SK-N-SH treated with all-trans-retinoic acid at 6 μM for 48 hours (cell line): ENCODE data around the gene PAX5.
"Not testable (repeated sequence)": the region's sequence is repeated elsewhere in the genome, so short reads cannot be mapped to it uniquely, and the experiment has no call there.

Experiments
- ATAC-seq: fragments of 200-7000 bp; cut with Tn5 transposase; 3 replicates; pipeline ENCODE4 v1.9.1; 2020; ENCODE audit warnings: mild to moderate bottlenecking, moderate library complexity
- ARNTL ChIP-seq: fragments of 450-650 bp; formaldehyde crosslinking; IDR thresholded peaks from 2 replicates; pipeline ENCODE4 v1.5.0; 2020; ENCODE audit warnings: low read depth, mild to moderate bottlenecking, moderate library complexity, borderline replicate concordance
- BACH2 ChIP-seq: fragments of 250-450 bp; sonication (Bioruptor Pico); IDR thresholded peaks from 2 replicates; pipeline ENCODE4 v1.9.0; 2021; ENCODE audit warnings: mild to moderate bottlenecking, borderline replicate concordance
- CREB5 ChIP-seq: fragments of 250-450 bp; sonication (Bioruptor Pico); IDR thresholded peaks from 2 replicates; pipeline ENCODE4 v1.5.1; 2020; ENCODE audit warnings: low read depth, mild to moderate bottlenecking, moderate library complexity
- CSDC2 ChIP-seq: fragments of 250-450 bp; sonication (Bioruptor Pico); IDR thresholded peaks from 2 replicates; pipeline ENCODE4 v1.5.0; 2020; ENCODE audit warnings: mild to moderate bottlenecking, moderate library complexity
- CSRNP3 ChIP-seq: fragments of 250-450 bp; sonication (Bioruptor Pico); IDR thresholded peaks from 2 replicates; pipeline ENCODE4 v1.5.1; 2021; ENCODE audit warnings: mild to moderate bottlenecking, moderate library complexity
- ESRRG ChIP-seq: fragments of 250-450 bp; sonication (Bioruptor Pico); IDR thresholded peaks from 2 replicates; pipeline ENCODE4 v1.6.1; 2021; ENCODE audit warnings: mild to moderate bottlenecking
- GLIS3 ChIP-seq: fragments of 250-450 bp; sonication (Bioruptor Pico); IDR thresholded peaks from 2 replicates; pipeline ENCODE4 v1.5.0; 2020; ENCODE audit warnings: mild to moderate bottlenecking, moderate library complexity
- ISL1 ChIP-seq: fragments of 250-450 bp; sonication (Bioruptor Pico); IDR thresholded peaks from 2 replicates; pipeline ENCODE4 v2.1.2; 2022; ENCODE audit warnings: mild to moderate bottlenecking, moderate library complexity
- OSR1 ChIP-seq: fragments of 250-450 bp; sonication (Bioruptor Pico); IDR thresholded peaks from 2 replicates; pipeline ENCODE4 v1.8.0; 2022; ENCODE audit warnings: moderate library complexity, mild to moderate bottlenecking, inconsistent platforms
- PATZ1 ChIP-seq: fragments of 250-450 bp; sonication (Bioruptor Pico); IDR thresholded peaks from 2 replicates; pipeline ENCODE4 v1.8.0; 2020; ENCODE audit warnings: mild to moderate bottlenecking, moderate library complexity, borderline replicate concordance
- POU6F1 ChIP-seq: fragments of 250-450 bp; sonication (Bioruptor Pico); IDR thresholded peaks from 2 replicates; pipeline ENCODE4 v1.8.0; 2021; ENCODE audit warnings: low read depth, mild to moderate bottlenecking, moderate library complexity, borderline replicate concordance
- PPARA ChIP-seq: fragments of 250-450 bp; sonication (Bioruptor Pico); IDR thresholded peaks from 2 replicates; pipeline ENCODE4 v1.5.0; 2020; ENCODE audit warnings: mild to moderate bottlenecking, borderline replicate concordance
- RARB ChIP-seq: fragments of 250-450 bp; sonication (Bioruptor Pico); IDR thresholded peaks from 2 replicates; pipeline ENCODE4 v1.8.0; 2021; ENCODE audit warnings: mild to moderate bottlenecking, moderate library complexity
- SNAI2 ChIP-seq: fragments of 250-450 bp; sonication (Bioruptor Pico); IDR thresholded peaks from 2 replicates; pipeline ENCODE4 v1.5.0; 2020; ENCODE audit warnings: mild to moderate bottlenecking, moderate library complexity
- TCF4 ChIP-seq: fragments of 250-450 bp; sonication (Bioruptor Pico); IDR thresholded peaks from 2 replicates; pipeline ENCODE4 v1.8.0; 2021; ENCODE audit warnings: mild to moderate bottlenecking, moderate library complexity, borderline replicate concordance
- TOX ChIP-seq: fragments of 250-450 bp; sonication (Bioruptor Pico); IDR thresholded peaks from 2 replicates; pipeline ENCODE4 v1.8.0; 2021; ENCODE audit warnings: mild to moderate bottlenecking, moderate library complexity, borderline replicate concordance
- TSHZ2 ChIP-seq: fragments of 250-450 bp; sonication (Bioruptor Pico); IDR thresholded peaks from 2 replicates; pipeline ENCODE4 v1.5.0; 2020; ENCODE audit warnings: mild to moderate bottlenecking, moderate library complexity
- ZC3H10 ChIP-seq: fragments of 250-450 bp; sonication (Bioruptor Pico); IDR thresholded peaks from 2 replicates; pipeline ENCODE4 v1.5.1; 2021; ENCODE audit warnings: mild to moderate bottlenecking, moderate library complexity
- ZFP3 ChIP-seq: fragments of 250-450 bp; sonication (Bioruptor Pico); IDR thresholded peaks from 2 replicates; pipeline ENCODE4 v1.5.0; 2020; ENCODE audit warnings: mild to moderate bottlenecking, moderate library complexity
- ZFP30 ChIP-seq: fragments of 450-650 bp; formaldehyde crosslinking; IDR thresholded peaks from 2 replicates; pipeline ENCODE4 v1.5.0; 2022; ENCODE audit warnings: mild to moderate bottlenecking, moderate library complexity
- ZNF565 ChIP-seq: fragments of 450-650 bp; formaldehyde crosslinking; conservative IDR thresholded peaks from 2 replicates; pipeline ENCODE4 v1.5.0; 2020; ENCODE audit warnings: low read depth, mild to moderate bottlenecking, moderate library complexity
- ZNF70 ChIP-seq: fragments of 450-650 bp; formaldehyde crosslinking; IDR thresholded peaks from 2 replicates; pipeline ENCODE4 v1.5.0; 2020; ENCODE audit warnings: mild to moderate bottlenecking, moderate library complexity
- ZNF8 ChIP-seq: fragments of 450-650 bp; formaldehyde crosslinking; IDR thresholded peaks from 2 replicates; pipeline ENCODE4 v1.5.0; 2020; ENCODE audit warnings: mild to moderate bottlenecking, moderate library complexity

The PAX5 gene

GRCh38 chr9:37079370-37080164 lies 45.5 kb upstream of the PAX5 start:
- no peak for TF ChIP-seq ZFP30 (CRISPR knock-in tag)
- 0 out of 2 replicates have a peak, but pooled peaks have one; percentile 46 for TF ChIP-seq ZFP3 (CRISPR knock-in tag)
- TF ChIP-seq TOX (CRISPR knock-in tag) = no peak
- no peak for TF ChIP-seq GLIS3 (CRISPR knock-in tag)
- no peak for TF ChIP-seq ARNTL (CRISPR knock-in tag)
- no peak for TF ChIP-seq ESRRG (CRISPR knock-in tag)
- TF ChIP-seq POU6F1 = 0 out of 2 replicates have a peak, but pooled peaks have one; percentile 36
- no peak for TF ChIP-seq PATZ1 (CRISPR knock-in tag)
- TF ChIP-seq SNAI2 (CRISPR knock-in tag) = peak; percentile 77
- no peak for TF ChIP-seq ISL1 (CRISPR knock-in tag)
- no peak for TF ChIP-seq TCF4
- no peak for TF ChIP-seq ZNF565 (CRISPR knock-in tag)
- TF ChIP-seq PPARA (CRISPR knock-in tag) = no peak
- TF ChIP-seq OSR1 (CRISPR knock-in tag) = no peak
- no peak for TF ChIP-seq ZNF70
- TF ChIP-seq TSHZ2 (CRISPR knock-in tag) = peak; percentile 37; the same call in 1 of the 2 replicates
- no peak for TF ChIP-seq ZNF8 (CRISPR knock-in tag)
- no peak for TF ChIP-seq BACH2 (CRISPR knock-in tag)
- no peak for TF ChIP-seq CREB5 (CRISPR knock-in tag)
- TF ChIP-seq ZC3H10 = no peak
- no peak for TF ChIP-seq CSRNP3 (CRISPR knock-in tag)
- TF ChIP-seq CSDC2 (CRISPR knock-in tag) = peak; percentile 91
- no peak for TF ChIP-seq RARB
- ATAC-seq = peak; percentile 98

GRCh38 chr9:37074790-37075189 lies 40.7 kb upstream of the PAX5 start:
- ATAC-seq = not testable (repeated sequence)
